CD4-positive, alpha-beta T cell (primary cell): Measurements from ENCODE around the gene HHAT. TPM values are rescaled to one million over a fixed set of nuclear protein-coding genes. Genes with fewer than 3 reads are reported as not detected.

Experiments
- ATAC-seq: fragments of 200-7000 bp; cut with Tn5 transposase; one replicate; pipeline ENCODE4 v1.10.0; 2022; ENCODE audit warnings: mild to moderate bottlenecking; ENCODE audit not compliant: poor library complexity
- CTCF ChIA-PET: fragments of 350-600 bp; sonication (Branson Sonifier 250); formaldehyde crosslinking; loops from one replicate; lab custom pipeline; 2021; ENCODE audit warnings: antibody characterized with exemption, inconsistent platforms; lab: Charles Lee
- POLR2A ChIA-PET: fragments of 350-600 bp; sonication (Branson Sonifier 250); formaldehyde crosslinking; loops from one replicate; lab custom pipeline; 2021; ENCODE audit warnings: antibody characterized with exemption, inconsistent platforms; lab: Charles Lee
- DNase-seq, 14 experiments: peaks; one replicate each; pipeline ENCODE4 v3.0.0-alpha.2; 2013 to 2020; ENCODE audit warnings: mixed read lengths in 2 of 14
- H3K27ac ChIP-seq, 2 donors: one replicate each; pipeline versions ENCODE4 v1.5.1 to v1.7.0; 2013; ENCODE audit warnings: low read length in 2 of 2, low read depth in 1 of 2, mild to moderate bottlenecking in 1 of 2
- H3K27me3 ChIP-seq, 2 experiments: 1 replicate in 1 of 2; 2 replicates in 1 of 2; pipeline versions ENCODE4 v1.6.1 to v1.7.0; 2013; ENCODE audit warnings: low read length in 2 of 2, control low read depth in 1 of 2, mild to moderate bottlenecking in 1 of 2, moderate library complexity in 1 of 2; ENCODE audit not compliant: insufficient read depth in 2 of 2, control insufficient read depth in 1 of 2
- H3K36me3 ChIP-seq: one replicate; pipeline ENCODE4 v1.6.1; 2013; ENCODE audit warnings: low read length, control low read depth; ENCODE audit not compliant: insufficient read depth
- H3K4me1 ChIP-seq: one replicate; pipeline ENCODE4 v1.6.1; 2013; ENCODE audit warnings: low read length, control low read depth; ENCODE audit not compliant: insufficient read depth
- H3K4me3 ChIP-seq: one replicate; pipeline ENCODE4 v1.5.1; 2013; ENCODE audit warnings: mild to moderate bottlenecking, low read length, moderate library complexity
- H3K9me3 ChIP-seq, 2 experiments: 1 replicate in 1 of 2; 2 replicates in 1 of 2; pipeline versions ENCODE4 v1.6.1 to v1.7.0; 2013; ENCODE audit warnings: low read length in 2 of 2, mild to moderate bottlenecking in 2 of 2, control low read depth in 1 of 2, moderate library complexity in 1 of 2; ENCODE audit not compliant: control insufficient read depth in 1 of 2, insufficient read depth in 1 of 2
- H3K27ac Mint-ChIP-seq: one replicate; pipeline ENCODE4 v1.8.0; 2020; ENCODE audit warnings: mixed read lengths
- H3K27me3 Mint-ChIP-seq: one replicate; pipeline ENCODE4 v1.8.0; 2021; ENCODE audit warnings: mixed read lengths
- H3K36me3 Mint-ChIP-seq: one replicate; pipeline ENCODE4 v1.8.0; 2021; ENCODE audit warnings: low read depth, mixed read lengths
- H3K4me1 Mint-ChIP-seq: one replicate; pipeline ENCODE4 v1.8.0; 2021; ENCODE audit warnings: low read depth, mixed read lengths
- H3K4me3 Mint-ChIP-seq: one replicate; pipeline ENCODE4 v1.8.0; 2020; ENCODE audit warnings: mild to moderate bottlenecking, mixed read lengths
- H3K9me3 Mint-ChIP-seq: one replicate; pipeline ENCODE4 v1.8.0; 2020; ENCODE audit warnings: mixed read lengths
- intact Hi-C, 2 experiments: fragments of 100-400 bp; cut with DNase I in 1 of 2; cut with micrococcal nuclease in 1 of 2; formaldehyde crosslinking; loops; one replicate each; pipeline versions ENCODE4 v1.15.1 to v1.9.0; 2023 to 2025; cut with DNase I, micrococcal nuclease
- total RNA-seq, 174 experiments: library from RNA in 2 of 174; stranded (reverse) in 2 of 174; gene quantifications; one replicate each; pipeline ENCODE4 v1.2.3 and lab custom pipeline; 2021 to 2026
- TF ChIP-seq, protein P1 (sequence below): fragments of 200-600 bp; IDR thresholded peaks from one replicate; pipeline ENCODE4 v1.8.0; 2022; ENCODE audit warnings: antibody characterized with exemption, mild to moderate bottlenecking

HHAT gene
- total RNA-seq, 2 experiments from 2014 or later, result 3.1 to 3.3 TPM

DNA sequence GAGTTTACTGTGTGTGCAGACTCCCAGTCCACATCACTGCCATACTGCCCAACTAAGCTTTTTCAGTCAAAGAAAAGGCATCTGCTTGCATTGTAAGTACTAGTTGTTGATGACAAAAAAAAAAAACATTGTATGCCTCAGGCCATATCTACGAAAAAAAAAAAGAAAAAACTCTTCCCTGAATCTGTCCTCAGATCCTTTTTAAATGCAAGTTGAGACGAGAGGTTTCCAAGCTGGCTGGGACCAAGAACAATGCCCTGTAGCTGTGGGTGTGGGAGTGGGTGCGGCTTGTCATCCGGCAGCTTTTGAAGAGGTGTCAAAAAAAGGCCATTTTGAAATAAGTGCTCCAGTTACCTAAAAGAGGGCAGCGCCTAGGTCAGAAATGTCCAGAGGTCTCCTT, 29.2 kb upstream of the HHAT start:
- no peak overlapping the region for H3K4me3 Mint-ChIP-seq
- Histone ChIP-seq H3K9me3 (no peaks in the 10 kb centered on the region), H3K27me3 (peaks cover 5 to 8% of the 10 kb centered on the region in 2 experiments), H3K27ac (no peak overlapping the region), H3K4me3 (no peak overlapping the region), H3K36me3 (no peaks in the 10 kb centered on the region), H3K4me1 (no peaks in the 10 kb centered on the region)
- H3K4me1 Mint-ChIP-seq, result no peaks in the 10 kb centered on the region
- H3K27ac Mint-ChIP-seq, result no peak overlapping the region
- peaks cover 49% of the 10 kb centered on the region for H3K27me3 Mint-ChIP-seq
- TF ChIP-seq, protein P1, sequence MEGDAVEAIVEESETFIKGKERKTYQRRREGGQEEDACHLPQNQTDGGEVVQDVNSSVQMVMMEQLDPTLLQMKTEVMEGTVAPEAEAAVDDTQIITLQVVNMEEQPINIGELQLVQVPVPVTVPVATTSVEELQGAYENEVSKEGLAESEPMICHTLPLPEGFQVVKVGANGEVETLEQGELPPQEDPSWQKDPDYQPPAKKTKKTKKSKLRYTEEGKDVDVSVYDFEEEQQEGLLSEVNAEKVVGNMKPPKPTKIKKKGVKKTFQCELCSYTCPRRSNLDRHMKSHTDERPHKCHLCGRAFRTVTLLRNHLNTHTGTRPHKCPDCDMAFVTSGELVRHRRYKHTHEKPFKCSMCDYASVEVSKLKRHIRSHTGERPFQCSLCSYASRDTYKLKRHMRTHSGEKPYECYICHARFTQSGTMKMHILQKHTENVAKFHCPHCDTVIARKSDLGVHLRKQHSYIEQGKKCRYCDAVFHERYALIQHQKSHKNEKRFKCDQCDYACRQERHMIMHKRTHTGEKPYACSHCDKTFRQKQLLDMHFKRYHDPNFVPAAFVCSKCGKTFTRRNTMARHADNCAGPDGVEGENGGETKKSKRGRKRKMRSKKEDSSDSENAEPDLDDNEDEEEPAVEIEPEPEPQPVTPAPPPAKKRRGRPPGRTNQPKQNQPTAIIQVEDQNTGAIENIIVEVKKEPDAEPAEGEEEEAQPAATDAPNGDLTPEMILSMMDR, result no peak
- ATAC-seq (no peak), DNase-seq (no peak)
- POLR2A ChIA-PET, result no interaction called here
- H3K36me3 Mint-ChIP-seq, result no peaks in the 10 kb centered on the region
- CTCF ChIA-PET, result no interaction called here
- no peaks in the 10 kb centered on the region for H3K9me3 Mint-ChIP-seq
- intact Hi-C loops, result no loop called here

DNA sequence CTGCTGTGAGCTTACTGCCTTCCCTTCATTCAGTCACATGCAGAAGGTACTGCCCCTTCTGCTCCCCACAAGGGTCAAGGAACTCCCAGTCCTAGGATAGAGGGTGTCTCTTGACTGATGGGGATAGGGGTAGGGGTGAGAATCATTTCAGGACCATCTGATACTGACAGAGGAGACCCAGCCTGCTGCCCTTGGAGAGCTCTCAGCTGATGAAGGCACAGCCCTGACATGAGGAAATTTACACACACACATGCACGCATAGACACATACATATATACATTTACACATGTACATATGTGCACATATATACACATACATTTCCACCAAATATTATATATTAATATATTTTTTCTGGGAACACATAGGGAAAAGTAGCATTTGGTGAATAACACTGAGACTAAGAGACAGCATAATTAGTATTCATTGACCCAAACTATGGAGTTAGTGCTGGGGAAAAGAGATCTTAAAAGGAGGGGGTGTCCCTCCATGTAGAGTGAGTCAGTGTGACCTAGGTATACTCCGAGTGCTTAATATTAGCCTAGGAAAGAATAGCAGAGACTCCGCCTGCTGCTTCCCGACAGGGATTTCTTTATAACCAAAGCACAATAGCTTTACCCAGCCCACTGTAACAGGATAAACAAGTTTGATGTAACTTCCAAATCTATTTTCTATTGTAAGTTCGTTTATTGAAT, 27.6 kb upstream of the HHAT start:
- Mint-ChIP-seq H3K27me3 (peaks cover 34% of the 10 kb centered on the region), H3K9me3 (no peaks in the 10 kb centered on the region), H3K4me3 (no peak overlapping the region), H3K4me1 (no peaks in the 10 kb centered on the region), H3K27ac (no peak overlapping the region), H3K36me3 (no peaks in the 10 kb centered on the region)
- POLR2A ChIA-PET, result no interaction called here
- CTCF ChIA-PET, result no interaction called here
- TF ChIP-seq, protein P1, result no peak
- intact Hi-C loops, result no loop called here
- no peak overlapping the region for H3K4me3 ChIP-seq
- H3K27ac ChIP-seq, result no peak overlapping the region
- no peak for DNase-seq
- ATAC-seq, result no peak
- peaks cover 0 to 5% of the 10 kb centered on the region in 2 experiments for H3K27me3 ChIP-seq
- H3K9me3 ChIP-seq, result no peaks in the 10 kb centered on the region
- H3K36me3 ChIP-seq, result no peaks in the 10 kb centered on the region
- no peaks in the 10 kb centered on the region for H3K4me1 ChIP-seq

DNA sequence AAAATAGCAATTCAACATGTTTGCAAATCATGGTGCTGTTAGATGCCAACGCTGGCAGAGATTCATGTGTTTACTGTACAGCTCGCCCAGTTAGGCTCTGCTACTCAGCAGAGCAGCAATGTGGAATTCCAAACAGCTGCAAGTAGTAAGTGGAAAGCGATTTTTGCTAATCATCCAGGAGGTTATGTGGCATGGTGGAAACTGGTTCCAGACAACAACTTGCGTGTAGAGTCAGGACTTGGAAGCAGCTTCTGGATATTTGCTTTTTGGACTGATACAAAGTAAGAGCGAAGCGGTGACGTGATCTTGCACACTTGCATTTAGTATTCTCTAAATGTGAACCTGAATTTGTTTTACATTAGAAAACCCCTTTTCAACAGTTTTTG, 27.1 kb upstream of the HHAT start:
- Histone ChIP-seq H3K9me3 (no peaks in the 10 kb centered on the region), H3K27ac (no peak overlapping the region), H3K4me3 (no peak overlapping the region), H3K36me3 (no peaks in the 10 kb centered on the region), H3K4me1 (no peaks in the 10 kb centered on the region), H3K27me3 (peaks cover 0 to 5% of the 10 kb centered on the region in 2 experiments)
- Mint-ChIP-seq H3K4me3 (no peak overlapping the region), H3K27ac (no peak overlapping the region), H3K4me1 (no peaks in the 10 kb centered on the region), H3K27me3 (peaks cover 28% of the 10 kb centered on the region), H3K36me3 (no peaks in the 10 kb centered on the region), H3K9me3 (no peaks in the 10 kb centered on the region)
- ATAC-seq, result no peak
- intact Hi-C loops, result no loop called here
- ChIA-PET CTCF (no interaction called here), POLR2A (no interaction called here)
- DNase-seq, result no peak
- TF ChIP-seq, protein P1, result no peak
